Stimulated activated naive CD8-positive, alpha-beta T cell treated with anti-CD3 and anti-CD28 coated beads, Interleukin-15, Interleukin-2, amounts not matched to agents 100 U/mL and 50 U/mL, for 24 hours (primary cell): ENCODE data around the gene CDK6.

ENCODE experiments used
- ATAC-seq: fragments of 150-1000 bp; cut with Tn5 transposase; one replicate; pipeline ENCODE4 v1.10.0; 2021
- DNase-seq: peaks from one replicate; pipeline ENCODE4 v3.0.0; 2021

The CDK6 gene

GRCh38 chr7:92674379-92674778 lies 162.0 kb downstream of the CDK6 start:
- no peak for ATAC-seq
- no peak for DNase-seq

- peak; percentile 54 for ATAC-seq
- no peak for DNase-seq
Measured at GRCh38 chr7:92671505-92672169, 164.7 kb downstream of the CDK6 start.

- ATAC-seq (no peak), DNase-seq (no peak)
Measured at GRCh38 chr7:92670204-92670851, 166.0 kb downstream of the CDK6 start.

GRCh38 chr7:92669616-92670165 lies 166.7 kb downstream of the CDK6 start:
- ATAC-seq (no peak), DNase-seq (no peak)

- DNase-seq (no peak), ATAC-seq (no peak)
Measured at GRCh38 chr7:92668564-92668963, 167.8 kb downstream of the CDK6 start.

- ATAC-seq (no peak), DNase-seq (no peak)
Measured at GRCh38 chr7:92667816-92668535, 168.4 kb downstream of the CDK6 start.

DNA sequence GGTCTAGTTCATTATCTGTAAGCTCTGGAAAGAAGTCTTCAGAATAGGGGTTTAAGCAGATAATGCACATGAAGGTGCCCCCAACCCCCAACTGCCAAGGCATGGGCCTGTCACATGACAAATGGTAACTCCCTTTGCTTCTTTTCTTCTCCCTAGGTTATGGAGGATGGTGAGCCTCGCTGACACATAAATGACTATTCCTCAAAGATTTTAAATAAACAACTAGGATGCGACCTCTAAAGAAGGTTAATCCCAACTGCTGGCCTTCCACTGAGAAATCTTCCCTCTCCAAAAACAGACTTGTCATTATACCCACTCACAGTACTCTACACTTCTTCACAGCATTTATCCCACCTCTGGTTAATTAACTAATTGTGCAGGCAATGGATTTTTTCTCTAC lies 170.4 kb downstream of the CDK6 start:
- ATAC-seq (no peak), DNase-seq (no peak)

- ATAC-seq (no peak), DNase-seq (no peak)
Measured at GRCh38 chr7:92661651-92662050, 174.7 kb downstream of the CDK6 start.

DNA sequence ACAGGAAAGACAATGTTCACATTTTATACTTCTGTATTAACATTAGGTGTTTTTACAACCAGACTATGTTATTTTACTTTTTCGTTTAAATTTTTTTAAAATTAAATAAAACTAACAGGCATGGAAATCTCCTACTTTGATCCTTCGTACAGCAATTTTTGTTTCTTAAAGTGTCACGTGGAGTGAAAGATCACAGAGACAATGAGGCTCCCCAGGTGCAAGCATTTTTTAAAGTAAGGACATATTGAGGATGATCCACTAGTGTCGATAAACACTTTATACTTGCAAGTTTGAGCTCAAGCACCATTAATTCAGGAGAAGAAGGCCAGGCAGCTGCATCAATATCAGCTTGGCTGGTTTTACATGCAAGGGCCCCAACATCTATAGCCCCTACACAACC lies 177.7 kb downstream of the CDK6 start:
- no peak for ATAC-seq
- no peak for DNase-seq

GRCh38 chr7:92657391-92657790 lies 179.0 kb downstream of the CDK6 start:
- no peak for ATAC-seq
- DNase-seq = no peak

GRCh38 chr7:92656121-92656520 lies 180.3 kb downstream of the CDK6 start:
- ATAC-seq = no peak
- no peak for DNase-seq

DNA sequence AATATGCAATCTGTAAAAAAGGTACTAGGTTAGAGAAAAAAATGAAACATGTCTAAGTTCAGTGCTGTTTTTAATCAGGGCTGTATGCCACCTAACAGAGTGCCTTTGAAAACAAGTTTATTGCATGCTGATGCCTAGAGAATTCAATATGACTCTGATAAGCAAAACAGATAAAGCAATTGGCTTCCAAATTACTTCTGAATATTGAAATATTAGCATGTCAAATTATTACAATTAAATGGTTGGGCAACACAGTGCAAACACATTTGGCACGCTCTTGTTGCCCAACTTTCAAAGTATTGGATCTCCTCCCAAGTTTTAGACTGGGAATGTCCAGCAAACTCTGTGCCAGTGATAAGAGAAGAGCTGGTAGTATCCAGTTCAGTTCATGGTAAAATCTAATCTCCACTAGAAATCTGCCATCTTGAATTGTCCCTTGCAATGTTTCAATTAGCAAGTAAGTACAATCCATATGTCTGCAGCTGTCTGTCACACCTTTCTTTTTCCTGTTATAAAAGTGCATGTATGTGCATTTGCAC lies 181.0 kb downstream of the CDK6 start:
- ATAC-seq (no peak), DNase-seq (no peak)

GRCh38 chr7:92653136-92653535 lies 183.2 kb downstream of the CDK6 start:
- DNase-seq (no peak), ATAC-seq (no peak)

DNA sequence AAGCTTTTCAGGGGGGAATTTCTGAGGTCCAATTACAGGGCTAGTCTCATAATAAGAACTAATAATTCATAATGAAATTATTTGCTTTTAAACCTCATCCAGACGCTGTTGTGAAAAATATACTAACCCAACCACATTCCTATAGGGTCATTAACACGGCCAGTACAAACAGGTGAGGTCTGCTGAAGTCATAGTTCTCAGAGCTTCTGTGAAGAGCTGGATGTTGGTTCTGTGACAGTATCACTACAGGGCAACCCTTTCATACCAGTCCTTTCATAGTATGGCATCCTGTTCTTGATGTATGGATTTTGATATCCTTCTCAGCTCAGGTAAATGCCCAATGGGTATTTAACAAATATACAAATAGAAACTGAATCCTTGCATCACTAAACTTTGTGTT lies 183.8 kb downstream of the CDK6 start:
- DNase-seq (no peak), ATAC-seq (peak; percentile 39)

DNA sequence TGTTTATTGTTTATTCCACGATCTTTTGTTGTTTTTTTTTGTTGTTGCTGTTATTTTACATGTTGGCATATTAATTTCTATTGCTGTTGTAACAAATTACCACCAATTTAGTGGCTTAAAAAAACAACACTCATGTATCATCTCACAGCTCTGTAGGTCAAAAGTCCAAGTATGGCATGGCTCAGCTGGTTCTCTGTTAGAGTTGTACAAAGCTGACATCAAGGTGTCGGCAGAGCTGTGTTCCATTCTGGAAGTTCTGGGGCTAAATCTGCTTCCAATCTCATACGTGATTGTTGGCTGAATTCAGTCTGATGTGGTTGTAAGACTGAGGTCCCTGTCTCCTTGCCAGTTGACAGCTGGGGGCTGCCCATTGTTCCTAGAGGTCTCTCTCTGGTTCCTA lies 186.0 kb downstream of the CDK6 start:
- DNase-seq = no peak
- ATAC-seq = no peak

DNA sequence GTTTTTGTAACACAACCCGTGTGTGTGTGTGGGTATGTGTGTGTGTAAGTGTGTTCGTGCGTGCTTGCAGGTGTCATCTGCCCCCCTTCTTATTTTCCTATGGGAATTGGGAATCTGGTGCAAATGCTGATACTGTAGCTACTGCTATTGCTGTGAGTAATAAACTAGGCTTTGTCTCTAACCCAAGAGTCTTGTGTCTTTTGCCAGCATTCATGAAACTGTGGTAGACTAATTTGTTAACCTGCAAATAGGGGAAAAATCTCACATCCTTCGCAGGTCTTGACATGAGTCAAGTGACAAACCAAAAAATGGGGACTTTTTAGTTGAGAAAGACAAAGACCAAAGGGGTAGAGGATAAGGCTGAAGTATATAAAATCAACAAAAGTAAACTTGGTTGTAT lies 188.3 kb downstream of the CDK6 start:
- peak; percentile 66 for ATAC-seq

DNA sequence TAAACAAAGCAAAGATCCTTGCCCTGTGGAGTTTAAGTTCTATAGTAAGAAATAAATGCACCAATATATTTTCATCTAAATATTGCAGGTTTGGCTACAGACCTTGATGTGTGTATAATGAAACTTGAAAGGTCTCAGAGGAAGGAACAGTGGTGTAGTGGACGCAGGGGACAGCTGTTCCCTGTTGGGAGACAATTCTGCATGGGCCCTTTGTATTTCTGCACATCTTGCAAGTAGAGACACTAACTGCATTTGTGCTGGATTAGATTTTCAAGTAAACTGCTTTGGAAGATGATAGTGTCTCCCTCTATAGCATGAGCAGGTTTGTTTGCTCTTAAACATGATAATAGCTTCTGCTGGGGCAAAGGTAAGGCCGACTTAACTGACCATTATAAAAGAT lies 188.7 kb downstream of the CDK6 start:
- no peak for ATAC-seq
- no peak for DNase-seq

More for the DNA sequence above, 188.3 kb downstream of the CDK6 start:
- no peak for DNase-seq

DNA sequence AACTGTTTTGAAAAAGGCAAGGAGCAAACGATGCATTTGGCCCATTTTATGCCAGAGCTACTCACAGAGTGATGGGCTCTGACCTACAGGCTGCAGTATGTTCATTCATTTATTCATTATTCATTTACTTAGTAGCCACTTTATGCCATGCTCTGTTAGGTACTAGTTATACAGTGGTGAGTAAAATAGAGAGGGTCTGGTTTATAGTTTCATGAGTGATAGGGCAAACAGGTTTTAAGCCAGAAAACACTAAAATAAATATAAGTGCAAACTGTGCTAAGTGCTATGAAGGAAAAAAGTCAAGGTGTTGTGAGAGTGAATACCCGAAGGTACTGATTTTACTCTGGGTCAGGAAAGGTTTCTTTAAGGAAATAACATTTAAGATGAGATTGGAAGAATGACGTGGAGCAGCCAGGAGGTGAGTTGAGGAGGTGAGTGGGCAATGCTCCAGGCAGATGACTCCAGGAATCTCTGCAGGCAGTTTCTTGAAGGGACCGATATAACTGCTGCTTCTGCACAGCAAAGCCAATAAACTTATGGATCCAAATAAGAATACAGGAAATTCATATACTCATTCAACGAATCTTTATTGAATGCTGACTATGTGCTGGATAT lies 189.3 kb downstream of the CDK6 start:
- DNase-seq (no peak), ATAC-seq (no peak)

- ATAC-seq = peak; percentile 61
- DNase-seq = no peak
Measured at GRCh38 chr7:92645114-92646061, 191.0 kb downstream of the CDK6 start.

GRCh38 chr7:92644406-92645113 lies 191.8 kb downstream of the CDK6 start:
- DNase-seq = no peak
- ATAC-seq = no peak

DNA sequence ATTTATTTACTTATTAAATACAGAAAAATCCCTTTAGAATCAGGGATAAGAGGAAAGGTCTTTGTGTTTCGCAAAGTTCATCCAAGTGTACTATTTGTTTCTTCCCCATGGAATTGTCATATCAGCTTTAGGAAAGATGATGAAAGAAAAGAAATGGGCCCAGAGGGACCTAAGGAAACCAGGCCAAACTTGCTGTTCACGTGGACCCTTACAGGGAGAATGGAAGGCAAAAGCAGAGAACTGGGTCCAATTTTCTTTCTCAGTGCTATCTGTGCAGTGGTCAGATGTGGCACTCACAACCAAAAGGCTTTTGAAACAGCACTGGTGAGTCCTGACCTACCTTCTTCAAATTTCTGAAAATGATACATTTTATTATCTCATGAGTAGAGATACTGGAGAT lies 192.6 kb downstream of the CDK6 start:
- DNase-seq (no peak), ATAC-seq (no peak)
